Stimulated activated naive CD8-positive, alpha-beta T cell treated with anti-CD3 and anti-CD28 coated beads, Interleukin-15, Interleukin-2, amounts not matched to agents 100 ng/mL and 50 ng/mL, for 24 hours (primary cell): ENCODE results near the gene GNG7.
"Not testable (repeated sequence)": the region's sequence is repeated elsewhere in the genome, so short reads cannot be mapped to it uniquely, and the experiment has no call there.

Experiments used
- H3K27ac Mint-ChIP-seq: one replicate; pipeline ENCODE4 v1.8.0; 2021; ENCODE audit warnings: mild to moderate bottlenecking, mixed read lengths
- H3K27me3 Mint-ChIP-seq: one replicate; pipeline ENCODE4 v1.8.0; 2021; ENCODE audit warnings: mixed read lengths
- H3K36me3 Mint-ChIP-seq: one replicate; pipeline ENCODE4 v1.8.0; 2021; ENCODE audit warnings: low read depth, mixed read lengths
- H3K4me1 Mint-ChIP-seq: one replicate; pipeline ENCODE4 v1.8.0; 2021; ENCODE audit warnings: low read depth, mixed read lengths
- H3K4me3 Mint-ChIP-seq: one replicate; pipeline ENCODE4 v1.8.0; 2021; ENCODE audit warnings: mild to moderate bottlenecking, mixed read lengths
- H3K9me3 Mint-ChIP-seq: one replicate; pipeline ENCODE4 v1.8.0; 2021; ENCODE audit warnings: mixed read lengths

Gene GNG7

GRCh38 chr19:2609034-2609388 is 93.5 kb downstream of the GNG7 start:
- Mint-ChIP-seq H3K4me1 (peaks cover 59% of the 10 kb centered on the region), H3K27me3 (peaks cover 14% of the 10 kb centered on the region)
- not testable (repeated sequence) for H3K36me3 Mint-ChIP-seq, H3K27ac Mint-ChIP-seq, H3K9me3 Mint-ChIP-seq, H3K4me3 Mint-ChIP-seq

- peaks cover 54% of the 10 kb centered on the region for H3K4me1 Mint-ChIP-seq
These were observed 93.9 kb downstream of the GNG7 start for GRCh38 chr19:2608602-2608922.

GRCh38 chr19:2607712-2608601 is 94.5 kb downstream of the GNG7 start:
- peak overlapping the region; percentile 72 for H3K4me3 Mint-ChIP-seq
- peaks cover 54% of the 10 kb centered on the region for H3K4me1 Mint-ChIP-seq
- H3K27ac Mint-ChIP-seq: peak overlapping the region; percentile 91
- peaks cover 14% of the 10 kb centered on the region for H3K27me3 Mint-ChIP-seq
- peaks cover 6% of the 10 kb centered on the region for H3K36me3 Mint-ChIP-seq
- no peaks in the 10 kb centered on the region for H3K9me3 Mint-ChIP-seq

More at GRCh38 chr19:2608602-2608922, 93.9 kb downstream of the GNG7 start:
- Mint-ChIP-seq H3K4me3 (peak overlapping the region; percentile 72), H3K27me3 (peaks cover 14% of the 10 kb centered on the region), H3K27ac (peak overlapping the region; percentile 27), H3K9me3 (no peaks in the 10 kb centered on the region), H3K36me3 (peaks cover 6% of the 10 kb centered on the region)

GRCh38 chr19:2606774-2607173 is 95.7 kb downstream of the GNG7 start:
- not testable (repeated sequence) for H3K36me3 Mint-ChIP-seq, H3K9me3 Mint-ChIP-seq, H3K27ac Mint-ChIP-seq, H3K4me3 Mint-ChIP-seq
- peaks cover 14% of the 10 kb centered on the region for H3K27me3 Mint-ChIP-seq
- peaks cover 52% of the 10 kb centered on the region for H3K4me1 Mint-ChIP-seq

GRCh38 chr19:2605889-2606288 is 96.6 kb downstream of the GNG7 start:
- not testable (repeated sequence) for H3K27ac Mint-ChIP-seq

GRCh38 chr19:2604747-2605329 is 97.7 kb downstream of the GNG7 start:
- Mint-ChIP-seq H3K9me3 (no peaks in the 10 kb centered on the region), H3K4me3 (no peak overlapping the region), H3K36me3 (peaks cover 6% of the 10 kb centered on the region), H3K27ac (no peak overlapping the region), H3K27me3 (peaks cover 18% of the 10 kb centered on the region), H3K4me1 (peaks cover 40% of the 10 kb centered on the region)

More at GRCh38 chr19:2605889-2606288, 96.6 kb downstream of the GNG7 start:
- peaks cover 46% of the 10 kb centered on the region for H3K4me1 Mint-ChIP-seq
- H3K9me3 Mint-ChIP-seq, H3K36me3 Mint-ChIP-seq, H3K4me3 Mint-ChIP-seq: not testable (repeated sequence)
- H3K27me3 Mint-ChIP-seq: peaks cover 18% of the 10 kb centered on the region

- H3K27ac Mint-ChIP-seq: no peak overlapping the region
These were observed 99.2 kb downstream of the GNG7 start for GRCh38 chr19:2603334-2603733.

GRCh38 chr19:2602391-2603181 is 99.9 kb downstream of the GNG7 start:
- H3K4me1 Mint-ChIP-seq: peaks cover 31% of the 10 kb centered on the region
- peaks cover under 1% of the 10 kb centered on the region for H3K36me3 Mint-ChIP-seq
- no peaks in the 10 kb centered on the region for H3K9me3 Mint-ChIP-seq
- peaks cover 8% of the 10 kb centered on the region for H3K27me3 Mint-ChIP-seq
- peak overlapping the region; percentile 4 for H3K27ac Mint-ChIP-seq
- no peak overlapping the region for H3K4me3 Mint-ChIP-seq

More at GRCh38 chr19:2603334-2603733, 99.2 kb downstream of the GNG7 start:
- H3K27me3 Mint-ChIP-seq: peaks cover 12% of the 10 kb centered on the region
- no peak overlapping the region for H3K4me3 Mint-ChIP-seq
- no peaks in the 10 kb centered on the region for H3K9me3 Mint-ChIP-seq
- H3K4me1 Mint-ChIP-seq: peaks cover 38% of the 10 kb centered on the region
- peaks cover 6% of the 10 kb centered on the region for H3K36me3 Mint-ChIP-seq

GRCh38 chr19:2600914-2601870 is 101.3 kb downstream of the GNG7 start:
- Mint-ChIP-seq H3K4me1 (peaks cover 20% of the 10 kb centered on the region), H3K27ac (no peak overlapping the region), H3K27me3 (peaks cover 8% of the 10 kb centered on the region), H3K4me3 (no peak overlapping the region), H3K9me3 (no peaks in the 10 kb centered on the region), H3K36me3 (no peaks in the 10 kb centered on the region)

GRCh38 chr19:2594319-2594718 is 108.2 kb downstream of the GNG7 start:
- Mint-ChIP-seq H3K27ac (peak overlapping the region; percentile 63), H3K27me3 (peaks cover 13% of the 10 kb centered on the region), H3K4me1 (peaks cover 13% of the 10 kb centered on the region), H3K9me3 (no peaks in the 10 kb centered on the region), H3K36me3 (no peaks in the 10 kb centered on the region), H3K4me3 (no peak overlapping the region)

GRCh38 chr19:2592824-2593223 is 109.7 kb downstream of the GNG7 start:
- Mint-ChIP-seq H3K9me3 (no peaks in the 10 kb centered on the region), H3K27me3 (peaks cover 13% of the 10 kb centered on the region), H3K36me3 (no peaks in the 10 kb centered on the region), H3K4me3 (no peak overlapping the region), H3K4me1 (peaks cover 4% of the 10 kb centered on the region), H3K27ac (no peak overlapping the region)

- H3K36me3 Mint-ChIP-seq: no peaks in the 10 kb centered on the region
- peak overlapping the region; percentile 43 for H3K27ac Mint-ChIP-seq
- peaks cover 13% of the 10 kb centered on the region for H3K27me3 Mint-ChIP-seq
- no peak overlapping the region for H3K4me3 Mint-ChIP-seq
- H3K9me3 Mint-ChIP-seq: no peaks in the 10 kb centered on the region
- peaks cover 4% of the 10 kb centered on the region for H3K4me1 Mint-ChIP-seq
These were observed 110.8 kb downstream of the GNG7 start for GRCh38 chr19:2591537-2592291.

GRCh38 chr19:2590630-2591399 is 111.7 kb downstream of the GNG7 start:
- Mint-ChIP-seq H3K27me3 (peaks cover 13% of the 10 kb centered on the region), H3K27ac (no peak overlapping the region), H3K9me3 (no peaks in the 10 kb centered on the region), H3K36me3 (no peaks in the 10 kb centered on the region), H3K4me3 (no peak overlapping the region), H3K4me1 (peaks cover 4% of the 10 kb centered on the region)
